GM03348 (cell line): ENCODE results near the gene SRRM2.

Experiments used
- DNase-seq: peaks from one replicate; pipeline ENCODE4 v3.0.0; 2012; ENCODE audit warnings: low spot score

The SRRM2 gene

DNA sequence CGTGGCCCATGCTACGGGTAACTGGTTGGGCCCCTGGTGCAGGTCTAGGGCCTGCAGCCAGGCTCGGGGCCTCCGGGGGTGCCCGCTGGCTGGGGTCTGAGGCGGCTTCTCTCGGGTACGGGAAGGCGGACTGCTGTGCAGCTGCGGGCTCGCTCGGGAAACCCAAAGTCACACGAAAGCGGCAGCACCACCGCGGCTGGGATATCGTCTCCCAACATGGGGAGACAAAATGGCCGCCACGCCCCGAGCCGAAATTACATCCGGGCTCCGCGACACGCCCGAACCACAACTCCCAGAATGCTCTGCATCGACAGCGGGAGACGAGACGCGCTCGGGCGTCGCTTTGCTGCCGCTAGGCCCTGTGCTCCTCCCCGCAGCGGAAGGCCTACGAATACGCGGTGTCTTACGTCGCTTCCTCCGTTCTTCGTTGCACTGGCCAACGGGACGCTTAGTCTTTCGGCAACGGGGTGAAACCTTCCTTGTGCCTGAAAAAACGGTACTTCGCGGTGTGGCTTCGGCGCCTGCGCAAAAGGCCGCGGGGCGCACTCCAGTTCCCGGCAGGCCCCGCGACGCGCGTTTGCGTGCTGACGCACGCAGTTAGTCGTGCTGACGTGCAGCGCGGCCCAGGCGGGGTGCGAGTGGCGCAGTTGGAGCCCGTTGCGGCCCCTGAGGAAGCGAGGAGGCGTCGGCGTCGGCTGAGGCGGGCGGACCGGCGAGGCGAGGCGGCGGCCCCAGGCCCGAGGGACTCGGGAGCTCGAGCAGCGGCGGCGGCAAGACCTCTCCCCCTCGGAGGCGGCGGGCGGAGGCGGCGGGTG lies at the start of gene SRRM2:
Gene SRRM2 (plus strand): TSS at position 604 of the 815 bp plus-strand sequence. CDS start 3,727 bp downstream, outside the sequence.
- peak; percentile 98 for DNase-seq

DNA sequence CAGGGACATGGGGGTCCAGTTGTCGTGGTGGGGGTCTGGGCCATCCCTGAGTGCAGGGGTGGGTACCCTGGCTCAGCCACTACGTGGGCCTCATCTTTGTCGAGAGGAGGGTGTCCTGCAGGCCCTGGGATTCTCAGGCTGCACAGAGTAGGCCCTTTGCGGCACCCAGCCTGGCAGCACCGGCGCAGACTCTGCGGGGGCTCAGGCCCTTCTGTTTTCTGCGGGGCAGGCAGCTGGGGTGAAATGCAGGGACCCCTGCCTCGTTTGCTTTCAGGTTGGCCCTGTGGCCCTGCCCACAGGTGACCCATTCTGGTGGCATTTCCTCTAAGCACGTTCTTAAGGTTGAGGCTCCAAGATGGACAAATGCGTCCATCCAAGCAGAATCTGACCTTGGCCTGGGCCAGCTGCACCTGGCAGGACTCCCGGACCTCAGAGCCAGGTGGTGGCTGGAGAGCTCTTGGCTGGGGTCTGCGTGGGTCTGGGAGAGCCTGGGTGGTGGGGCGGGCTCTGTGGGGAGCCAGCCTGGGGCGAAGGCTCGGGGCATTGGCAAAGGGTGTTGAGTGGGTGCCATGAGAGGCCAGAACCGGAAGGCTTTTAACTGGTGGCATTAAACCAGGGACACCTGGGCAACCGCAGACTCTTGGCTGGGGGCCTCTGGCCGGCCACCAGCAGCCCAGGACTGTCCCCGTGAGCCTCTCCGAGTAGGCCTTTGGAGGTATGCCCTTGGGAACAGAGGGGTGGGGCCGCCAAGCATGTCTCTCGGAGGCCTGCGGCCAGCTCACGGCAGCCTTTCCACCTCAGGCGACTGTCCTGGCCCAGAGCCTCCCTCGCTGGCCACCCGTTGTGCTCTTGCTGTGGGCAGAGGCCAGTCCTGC lies 49.3 kb upstream of the SRRM2 start:
- DNase-seq = no peak

DNA sequence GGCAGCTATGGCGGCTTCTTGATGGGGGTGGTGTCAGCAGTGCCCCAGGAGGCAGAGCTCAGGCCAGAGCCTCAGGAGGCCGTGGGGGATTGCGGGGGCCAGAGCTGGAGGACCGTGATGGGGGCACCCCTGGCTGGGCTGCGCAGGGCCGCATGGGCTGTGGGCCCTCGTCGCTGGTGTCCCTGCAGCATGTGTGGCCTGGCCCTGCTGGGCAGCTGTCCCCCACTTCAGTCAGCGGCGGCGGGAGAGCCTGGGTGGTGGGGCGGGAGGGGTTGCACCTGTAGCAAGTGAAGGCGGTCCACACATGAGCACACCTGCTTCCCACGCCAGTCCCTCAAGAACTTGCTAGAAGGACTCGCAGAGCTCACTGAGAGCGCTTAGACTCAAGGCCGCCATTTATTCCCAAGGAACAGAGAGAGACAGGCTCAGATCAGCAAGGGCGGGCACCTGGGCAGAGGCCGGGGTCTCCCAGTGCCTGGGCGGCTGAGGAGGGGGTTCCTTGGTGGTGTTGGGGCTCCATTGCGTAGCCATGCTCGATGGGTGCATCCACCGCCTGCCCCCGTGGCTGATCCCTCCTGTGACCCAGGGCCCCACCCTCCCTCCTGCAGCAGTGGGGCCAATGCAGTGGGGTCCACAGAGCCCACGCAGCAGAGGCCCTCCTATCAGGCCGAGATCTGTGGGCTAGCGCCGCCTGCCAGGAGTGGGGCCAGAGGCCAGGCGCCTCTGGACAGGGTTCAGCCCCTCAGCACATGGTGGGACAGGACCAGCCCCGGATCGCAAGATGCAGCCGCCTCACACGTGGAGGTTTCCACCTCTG lies 48.1 kb upstream of the SRRM2 start:
- no peak for DNase-seq

DNA sequence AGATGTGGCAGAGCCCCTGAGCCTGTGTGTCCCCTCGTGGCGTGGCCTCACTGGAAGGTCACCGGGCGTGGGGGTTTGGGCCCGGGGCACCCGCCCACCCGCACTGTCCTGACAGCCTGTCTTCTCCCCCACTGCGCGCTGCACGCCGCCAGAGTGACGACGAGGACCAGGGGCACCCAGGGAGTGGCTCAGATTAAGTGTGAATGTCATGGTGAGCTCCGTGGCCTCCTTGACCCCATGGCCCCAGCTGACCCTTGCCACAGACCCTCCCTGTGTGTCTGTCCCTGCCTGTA lies 47.5 kb upstream of the SRRM2 start:
- DNase-seq = no peak

DNA sequence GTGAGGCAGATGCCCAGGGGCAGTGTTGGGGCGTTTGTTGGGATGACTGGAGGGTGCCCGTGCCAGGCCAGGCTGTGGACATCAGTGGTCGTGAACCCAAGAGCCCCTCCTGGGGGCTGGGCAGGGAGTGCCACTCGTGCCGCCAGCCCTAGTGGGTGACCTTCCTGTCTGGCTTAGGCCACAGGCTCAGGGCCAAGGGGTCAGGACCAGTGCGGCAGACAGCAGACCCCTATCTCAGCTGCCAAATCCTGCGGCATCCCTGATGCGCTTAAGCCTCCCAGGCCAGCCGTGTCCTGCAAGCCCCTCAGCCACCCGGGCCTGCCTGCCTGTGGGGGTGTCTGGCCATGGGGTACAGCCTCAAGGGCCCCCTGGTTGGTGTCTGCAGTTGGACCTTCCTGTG lies 47.1 kb upstream of the SRRM2 start:
- no peak for DNase-seq

DNA sequence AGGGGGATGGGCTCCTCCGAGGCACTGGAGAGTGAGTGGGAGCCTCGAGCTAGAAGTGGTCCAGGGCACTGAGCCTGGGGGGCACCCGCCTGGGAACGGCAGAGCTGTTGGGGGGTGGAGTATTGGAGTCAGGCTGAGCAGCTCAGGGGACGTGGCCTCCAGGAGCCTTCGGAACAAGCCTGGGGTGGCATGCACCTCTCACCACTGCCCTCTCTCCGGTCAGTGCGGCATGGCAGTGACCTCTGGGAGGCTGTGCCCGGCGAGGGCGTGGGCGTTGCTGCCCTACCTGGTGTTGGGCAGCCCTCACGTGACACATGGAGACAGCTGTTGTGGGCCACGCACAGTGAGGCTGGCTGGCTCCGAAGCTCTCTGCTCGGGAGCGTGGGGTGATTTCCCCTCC lies 46.4 kb upstream of the SRRM2 start:
- no peak for DNase-seq

DNA sequence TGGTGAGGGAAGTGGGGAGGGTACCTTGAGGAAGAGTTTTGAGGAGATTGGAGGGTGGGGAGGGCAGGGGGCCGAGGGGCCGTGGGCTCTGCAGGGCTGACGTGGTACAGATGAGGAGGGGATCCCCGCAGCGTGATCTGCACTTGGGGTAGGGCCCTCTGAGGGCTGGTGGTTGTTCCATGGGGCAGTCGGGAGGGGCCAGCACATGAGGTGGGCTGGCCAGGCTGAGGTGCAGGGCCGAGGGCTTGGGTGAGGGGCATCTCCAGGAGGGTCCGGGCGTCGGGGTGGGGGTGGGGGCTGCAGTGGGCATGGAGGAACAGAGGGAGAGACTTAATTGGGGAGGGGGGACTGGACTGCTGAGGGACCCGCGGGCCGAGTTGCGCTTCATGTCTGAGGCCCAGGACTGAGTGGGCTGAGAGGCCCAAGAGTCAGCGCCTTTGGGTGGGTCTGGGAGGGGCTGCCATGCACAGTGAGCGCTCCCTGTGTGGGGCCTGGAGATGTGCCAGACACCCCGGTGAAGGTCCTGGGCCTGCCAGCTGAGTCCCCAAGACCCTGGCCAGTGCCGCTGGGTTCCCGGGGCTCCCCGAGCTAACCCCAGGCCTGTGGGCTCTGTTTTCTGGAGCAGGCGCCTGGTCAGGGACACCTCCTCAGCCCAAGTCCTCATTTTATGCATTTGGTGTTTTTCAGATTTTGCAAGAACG lies 45.7 kb upstream of the SRRM2 start:
- DNase-seq = no peak

DNA sequence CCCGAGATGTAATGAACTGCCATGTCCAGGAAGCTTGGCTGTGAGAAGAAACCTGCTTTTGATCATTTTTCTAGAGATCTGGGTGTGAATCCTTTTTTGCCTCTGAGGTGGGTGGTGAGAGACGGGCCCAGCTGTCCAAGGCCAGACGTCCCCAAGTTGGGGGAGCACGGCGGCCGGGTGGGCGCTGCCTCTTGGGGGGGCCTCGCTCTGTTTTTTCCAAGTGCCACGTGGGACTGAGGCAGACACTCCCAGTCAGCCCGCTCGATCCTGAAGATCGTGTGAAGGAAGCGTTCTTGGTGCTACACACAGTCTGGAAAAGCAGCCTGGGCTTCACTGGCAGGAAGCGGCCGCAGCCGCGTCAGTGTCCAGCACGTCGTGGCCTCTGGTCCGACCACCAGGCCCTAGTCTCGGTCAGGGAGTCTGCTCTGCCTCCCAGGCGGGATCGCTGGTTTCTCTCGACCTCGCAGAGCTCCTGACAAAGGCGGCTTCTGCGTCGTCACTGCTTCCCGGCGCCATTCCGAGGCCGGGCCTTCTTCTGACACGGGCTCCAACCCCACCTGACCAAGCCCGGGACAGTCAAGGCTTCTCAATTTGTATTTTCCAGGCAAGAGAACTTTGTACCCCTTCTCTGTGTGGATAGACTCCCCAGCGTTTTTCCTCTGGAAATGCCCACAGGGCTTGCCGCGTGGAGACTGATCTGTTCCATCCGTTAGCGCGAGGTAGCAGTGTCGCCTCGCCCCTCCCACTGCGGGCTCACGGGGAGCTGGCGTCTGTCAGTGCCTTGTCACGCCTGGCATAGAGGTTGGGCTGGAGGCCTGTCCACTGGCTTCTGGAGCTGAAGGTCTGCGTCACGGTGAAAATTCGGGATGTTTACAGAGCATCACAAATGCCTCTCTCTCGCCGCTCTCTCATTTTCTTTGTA lies 44.8 kb upstream of the SRRM2 start:
- no peak for DNase-seq

DNA sequence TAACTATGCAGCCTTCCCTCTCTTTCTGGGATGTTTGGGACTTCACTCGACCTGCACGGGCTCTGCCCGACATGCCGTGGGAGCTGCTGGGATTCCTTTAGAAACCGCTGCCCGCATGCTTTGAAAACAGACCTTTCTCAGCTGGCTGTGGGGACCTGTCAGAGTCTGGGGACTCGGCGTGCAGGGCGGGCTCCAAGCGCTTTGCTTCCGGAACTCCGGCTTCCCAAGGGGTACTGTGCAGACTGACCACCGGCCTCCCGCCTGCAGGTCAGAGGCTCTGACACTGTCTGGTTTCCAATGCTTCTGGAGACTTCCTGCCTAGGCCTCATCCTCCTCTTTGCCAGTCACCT lies 44.2 kb upstream of the SRRM2 start:
- DNase-seq = no peak

DNA sequence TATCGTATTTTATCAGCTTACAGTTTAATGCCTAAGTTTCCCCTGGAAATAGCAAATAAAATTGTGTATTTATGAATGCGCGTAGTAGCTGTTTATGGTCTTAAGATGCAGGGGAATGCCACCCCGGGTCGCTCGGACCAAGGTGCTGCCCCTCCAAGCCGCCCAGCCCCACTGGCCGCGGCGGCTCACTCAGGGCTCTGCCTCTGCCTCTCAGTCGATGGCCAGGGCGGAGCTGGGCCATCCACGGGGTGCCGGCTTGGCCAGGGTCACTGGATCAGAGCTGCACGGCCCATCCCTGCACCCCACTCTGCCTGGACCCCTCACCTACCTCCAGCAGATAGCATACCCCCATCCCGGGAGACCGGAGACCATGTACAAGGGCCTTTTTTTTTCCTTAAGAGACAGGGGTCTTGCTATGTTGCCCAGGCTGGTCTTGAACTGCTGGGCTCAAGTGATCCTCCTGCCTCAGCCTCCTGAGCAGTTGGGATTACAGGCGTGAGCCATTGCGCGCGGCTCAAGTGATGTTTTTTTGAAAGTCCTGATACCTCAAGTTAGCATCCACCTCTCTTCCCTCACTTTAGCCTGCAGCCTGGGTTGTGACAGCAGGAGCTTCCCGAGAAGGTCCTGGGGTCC lies 43.4 kb upstream of the SRRM2 start:
- no peak for DNase-seq

DNA sequence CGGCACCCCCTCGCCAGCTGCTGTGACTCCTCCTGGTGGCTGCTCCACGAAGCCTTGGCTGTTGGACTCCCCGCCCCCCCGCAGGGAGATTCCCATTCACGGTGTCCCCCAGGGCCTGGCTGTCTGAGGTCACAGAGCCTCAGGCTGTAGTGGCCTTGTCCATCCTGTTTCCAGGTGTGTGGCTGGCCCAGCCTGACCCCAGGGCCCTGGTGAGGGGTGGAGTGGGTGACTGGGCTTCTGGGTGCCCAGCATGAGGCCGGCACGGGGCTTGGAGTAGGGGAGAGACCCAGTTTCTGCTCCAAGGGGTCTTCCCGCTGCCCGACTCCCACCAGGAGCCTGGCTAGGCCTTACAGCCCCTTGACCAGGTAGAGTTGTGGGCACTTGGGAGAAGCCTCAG lies 42.9 kb upstream of the SRRM2 start:
- DNase-seq = no peak

DNA sequence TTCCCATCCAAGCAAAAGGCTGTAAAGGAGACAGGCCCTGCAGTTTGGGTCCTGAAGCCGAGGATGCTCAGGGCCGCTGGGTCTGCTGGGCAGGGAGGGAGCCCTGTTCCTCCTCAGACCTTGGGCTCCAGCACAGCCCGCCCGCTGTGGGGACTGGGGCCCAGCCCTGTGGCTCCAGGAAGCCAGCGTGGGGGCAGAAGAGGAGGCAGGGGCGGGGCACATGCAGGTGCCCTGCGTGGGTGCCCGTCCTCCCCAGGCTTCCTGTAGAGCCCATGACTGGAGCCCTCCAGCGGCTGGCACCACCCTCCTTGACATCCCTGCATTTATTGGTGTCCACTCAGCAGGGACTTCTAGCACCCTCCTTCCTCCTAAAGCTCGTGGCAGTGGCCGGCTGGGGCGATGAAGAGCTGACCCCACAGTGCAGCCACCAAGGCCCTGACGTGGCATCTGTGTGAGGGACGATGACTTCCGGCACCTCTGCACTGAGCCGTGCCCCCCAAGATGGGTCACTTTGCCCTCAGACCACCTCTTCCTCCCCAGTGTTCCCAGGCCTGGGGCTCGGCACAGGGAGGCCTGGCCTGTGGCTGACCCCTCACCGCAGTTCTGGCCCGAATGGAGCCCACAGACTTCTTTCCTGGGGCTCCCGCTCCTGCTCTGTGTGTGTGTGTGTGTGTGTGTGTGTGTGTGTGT lies 42.3 kb upstream of the SRRM2 start:
- no peak for DNase-seq

DNA sequence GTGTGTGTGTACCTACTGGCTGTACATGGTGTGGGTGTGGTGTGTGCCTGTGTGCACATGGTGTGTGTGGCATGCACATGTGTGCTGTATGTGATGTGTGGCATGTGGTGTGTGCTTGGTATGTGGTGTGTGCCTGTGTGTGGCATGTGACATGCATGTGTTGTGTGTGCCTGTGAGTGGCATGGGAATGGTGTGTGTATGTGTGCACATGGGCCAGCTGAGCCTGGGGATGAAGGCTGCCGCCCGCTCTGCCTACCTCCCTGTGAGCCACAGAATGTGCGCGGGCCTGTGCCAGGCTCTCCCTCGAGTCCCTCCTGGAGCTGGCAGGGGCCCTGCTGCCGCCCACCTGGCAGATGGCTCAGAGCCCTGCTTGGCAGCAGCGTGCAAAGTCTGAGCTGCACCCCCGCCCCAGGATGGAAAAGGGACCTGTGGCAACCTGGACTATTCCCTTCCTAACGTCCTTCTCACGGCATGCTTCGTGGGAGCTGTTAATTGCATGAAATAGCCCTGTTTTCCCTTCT lies 41.7 kb upstream of the SRRM2 start:
- no peak for DNase-seq

DNA sequence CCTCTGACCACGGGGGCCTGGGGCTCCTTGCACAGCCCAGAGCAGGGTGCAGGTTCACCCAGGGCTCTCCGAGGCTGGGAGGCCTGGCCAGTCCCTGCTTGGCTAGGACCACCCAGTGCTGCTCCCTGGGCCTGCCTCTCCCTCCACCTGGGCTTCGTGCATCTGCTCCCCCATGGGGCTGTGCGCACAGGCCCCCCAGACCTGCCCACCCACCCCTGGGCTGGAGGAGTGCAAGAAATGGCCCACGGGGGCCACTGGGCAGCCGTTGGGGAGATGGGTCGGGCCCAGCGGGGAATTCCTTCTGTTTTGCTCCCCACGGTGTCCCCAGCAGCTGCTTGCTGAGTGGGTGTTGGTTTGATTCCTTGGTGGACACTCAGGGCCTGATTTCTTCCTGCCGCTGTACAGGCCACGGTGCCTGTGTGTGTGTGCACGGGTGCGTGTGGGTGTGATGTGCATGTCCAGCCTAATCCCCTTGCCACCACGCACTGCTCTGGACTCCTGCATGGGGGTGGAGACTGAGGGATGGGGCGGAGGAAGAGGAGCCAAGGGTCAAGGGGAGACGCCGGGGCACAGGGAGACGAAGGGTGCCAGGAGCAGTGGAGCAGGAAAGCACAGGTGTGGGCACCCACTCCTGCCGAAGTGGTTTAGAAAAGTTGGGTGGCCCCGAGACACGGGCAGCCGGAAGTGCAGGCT lies 40.9 kb upstream of the SRRM2 start:
- DNase-seq = no peak

DNA sequence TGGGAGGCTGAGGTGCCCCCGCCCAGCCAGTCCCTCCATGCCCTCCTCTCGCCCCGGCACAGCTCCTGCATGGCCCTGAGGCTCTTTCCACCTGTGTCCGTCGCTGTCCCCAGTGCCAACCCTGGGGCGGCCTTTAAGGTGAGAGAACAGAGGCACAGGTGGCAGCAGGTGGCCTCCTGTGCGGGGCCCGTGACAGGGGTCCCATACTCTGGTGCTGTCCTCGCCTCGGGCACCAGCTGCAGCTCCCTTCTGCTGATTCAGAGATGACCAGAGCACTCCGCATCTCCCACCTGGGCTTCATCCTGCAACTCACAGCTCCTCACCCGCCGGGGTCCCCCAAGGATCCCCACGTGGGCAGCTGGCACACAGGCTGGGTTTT lies 40.4 kb upstream of the SRRM2 start:
- DNase-seq = no peak

DNA sequence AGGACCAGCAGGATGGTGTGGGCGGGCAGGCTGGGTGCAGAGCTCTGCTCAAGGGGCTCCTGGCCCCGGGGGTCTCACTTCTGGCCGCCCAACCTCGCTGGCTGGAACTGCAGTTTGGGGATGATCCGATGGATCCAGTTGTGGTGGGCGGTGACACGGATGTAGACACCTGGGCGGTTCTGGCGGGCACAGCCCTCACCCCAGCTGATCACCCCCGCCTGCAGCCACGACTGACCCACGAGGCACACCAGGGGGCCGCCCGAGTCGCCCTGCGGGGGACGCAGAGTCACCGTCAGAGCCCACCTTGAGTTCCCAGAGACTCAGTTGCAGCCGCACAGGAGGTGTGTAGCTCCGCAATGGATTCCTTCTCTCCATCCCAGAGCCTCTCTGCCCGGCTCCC lies 39.9 kb upstream of the SRRM2 start:
- DNase-seq = no peak

DNA sequence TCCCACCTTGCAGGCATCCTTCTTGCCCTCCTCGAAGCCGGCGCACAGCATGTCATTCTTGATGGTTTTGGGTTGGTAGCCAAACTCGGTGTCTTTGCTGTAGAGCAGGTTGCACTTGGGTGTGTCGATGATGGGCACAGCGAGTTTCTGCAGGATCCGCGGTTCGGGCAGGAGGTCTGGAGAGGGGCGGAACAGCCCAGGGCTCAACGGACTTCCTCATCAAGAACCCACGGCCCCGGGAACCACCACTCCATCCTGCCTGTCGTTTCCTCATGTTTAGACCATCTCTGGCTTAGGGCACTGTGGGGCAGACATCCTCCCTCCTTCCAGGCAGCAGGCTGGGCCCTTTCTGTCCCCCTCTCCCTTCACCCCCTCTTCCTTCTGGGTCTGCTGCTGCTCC lies 38.9 kb upstream of the SRRM2 start:
- no peak for DNase-seq

DNA sequence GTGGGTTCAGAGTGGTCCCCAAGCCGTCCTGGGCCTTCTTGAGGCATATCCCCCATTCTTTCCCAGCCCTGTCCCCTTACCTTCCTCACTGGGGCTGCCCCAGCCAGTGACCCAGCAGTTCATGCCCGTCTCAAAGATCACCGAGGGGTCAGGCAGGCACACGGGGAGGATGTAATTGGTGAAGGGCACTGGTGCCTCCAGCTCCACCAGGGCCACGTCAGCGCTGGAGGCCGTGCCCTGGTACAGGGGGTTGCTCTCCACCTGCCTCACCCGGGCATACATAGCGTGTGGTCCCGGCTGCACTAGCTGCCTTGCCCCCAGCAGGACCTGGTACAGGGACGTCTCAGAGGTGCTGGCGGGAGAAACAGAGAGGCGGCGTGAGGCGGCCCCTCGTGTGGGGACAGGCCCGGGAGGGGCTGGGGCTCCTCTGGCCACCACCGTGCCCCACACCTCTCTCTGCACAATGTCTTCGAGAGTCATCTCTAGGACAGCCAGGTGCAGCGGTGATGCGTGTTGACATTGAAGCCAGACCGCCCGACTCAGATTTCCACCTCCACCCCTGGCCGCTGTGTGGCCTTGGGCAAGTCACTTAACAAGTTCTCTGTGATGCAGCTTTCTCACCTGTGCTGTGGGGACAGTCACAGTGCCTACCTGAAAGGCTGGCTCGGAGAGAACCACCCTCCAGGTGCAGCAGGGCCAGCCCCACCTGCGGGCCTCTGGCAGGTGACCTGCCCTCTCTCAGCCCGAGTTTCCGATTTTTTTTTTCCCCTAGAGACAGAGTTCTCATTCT lies 38.3 kb upstream of the SRRM2 start:
- DNase-seq = no peak
